ENCODE measurements around the gene PADI3.

GRCh38 chr1:17270891-17271765 is 22.2 kb downstream of the PADI3 start:
- no peak for TF ChIP-seq EZH2 (IDR thresholded peaks at IDR 0.05)
- no peak for TF ChIP-seq POLR2AphosphoS5 (IDR thresholded peaks at IDR 0.05; ENCODE audit: borderline replicate concordance, low read depth, low read length)
